Duodenal mucosa (tissue), 2 donors: ENCODE data around the gene URAD.

Experiments used
- H3K27ac ChIP-seq: one replicate; pipeline ENCODE4 v1.7.0; 2013; ENCODE audit warnings: low read depth, low read length
- H3K27me3 ChIP-seq, 2 donors: one replicate each; pipeline ENCODE4 v1.7.0; 2013; ENCODE audit warnings: low read length in 2 of 2, control low read depth in 1 of 2; ENCODE audit not compliant: insufficient read depth in 2 of 2, control insufficient read depth in 1 of 2
- H3K36me3 ChIP-seq, 2 donors: one replicate each; pipeline ENCODE4 v1.7.0; 2013; ENCODE audit warnings: low read length in 2 of 2, control low read depth in 1 of 2; ENCODE audit not compliant: insufficient read depth in 2 of 2, control insufficient read depth in 1 of 2
- H3K4me1 ChIP-seq, 2 donors: one replicate each; pipeline ENCODE4 v1.7.0; 2013; ENCODE audit warnings: low read length in 2 of 2, control low read depth in 1 of 2; ENCODE audit not compliant: insufficient read depth in 2 of 2, control insufficient read depth in 1 of 2
- H3K4me3 ChIP-seq, 2 donors: one replicate each; pipeline ENCODE4 v1.7.0; 2013; ENCODE audit warnings: low read length in 2 of 2, low read depth in 1 of 2
- H3K9ac ChIP-seq, 2 donors: one replicate each; pipeline ENCODE4 v1.7.0; 2013; ENCODE audit warnings: low read length in 2 of 2, low read depth in 1 of 2
- H3K9me3 ChIP-seq, 2 donors: one replicate each; pipeline ENCODE4 v1.7.0; 2013; ENCODE audit warnings: low read length in 2 of 2, control low read depth in 1 of 2; ENCODE audit not compliant: control insufficient read depth in 1 of 2

The URAD gene

GRCh38 chr13:27971776-27972477, 16.6 kb downstream of the URAD start:
- peak overlapping the region; percentile 74 to 76 for H3K9ac ChIP-seq
- peaks cover 33 to 46% of the 10 kb centered on the region in 2 donors for H3K4me1 ChIP-seq
- H3K36me3 ChIP-seq: no peaks in the 10 kb centered on the region
- H3K4me3 ChIP-seq: peak overlapping the region in 1 of 2 donors; percentile 35
- no peaks in the 10 kb centered on the region for H3K9me3 ChIP-seq
- peaks cover 27 to 41% of the 10 kb centered on the region in 2 donors for H3K27me3 ChIP-seq
- no peak overlapping the region for H3K27ac ChIP-seq

GRCh38 chr13:27971236-27971645, 17.3 kb downstream of the URAD start:
- H3K9ac ChIP-seq: peak overlapping the region; percentile 74 to 76
- peak overlapping the region; percentile 61 to 62 for H3K4me3 ChIP-seq
- H3K36me3 ChIP-seq: no peaks in the 10 kb centered on the region
- H3K27me3 ChIP-seq: peaks cover 30 to 38% of the 10 kb centered on the region in 2 donors
- peaks cover 33 to 46% of the 10 kb centered on the region in 2 donors for H3K4me1 ChIP-seq
- H3K9me3 ChIP-seq: no peaks in the 10 kb centered on the region
- peak overlapping the region; percentile 73 for H3K27ac ChIP-seq

- H3K9ac ChIP-seq: peak overlapping the region; percentile 74 to 76
- H3K27ac ChIP-seq: peak overlapping the region; percentile 73
Observed at GRCh38 chr13:27970382-27971235, 17.9 kb downstream of the URAD start.

GRCh38 chr13:27969866-27970229, 18.6 kb downstream of the URAD start:
- Histone ChIP-seq H3K9ac (peak overlapping the region; percentile 74 to 76), H3K4me1 (peaks cover 33 to 46% of the 10 kb centered on the region in 2 donors), H3K27ac (peak overlapping the region; percentile 73), H3K9me3 (no peaks in the 10 kb centered on the region), H3K27me3 (peaks cover 28 to 47% of the 10 kb centered on the region in 2 donors), H3K4me3 (peak overlapping the region; percentile 61 to 62), H3K36me3 (no peaks in the 10 kb centered on the region)

More at GRCh38 chr13:27970382-27971235, 17.9 kb downstream of the URAD start:
- peaks cover 33 to 46% of the 10 kb centered on the region in 2 donors for H3K4me1 ChIP-seq
- no peaks in the 10 kb centered on the region for H3K9me3 ChIP-seq
- H3K27me3 ChIP-seq: peaks cover 29 to 42% of the 10 kb centered on the region in 2 donors
- H3K36me3 ChIP-seq: no peaks in the 10 kb centered on the region
- peak overlapping the region; percentile 61 to 62 for H3K4me3 ChIP-seq

- no peaks in the 10 kb centered on the region for H3K9me3 ChIP-seq
- H3K4me3 ChIP-seq: peak within 1 kb of the TSS; percentile 88 to 91
- H3K36me3 ChIP-seq: no peaks in the 10 kb centered on the region
- peak within 1 kb of the TSS; percentile 96 for H3K27ac ChIP-seq
- H3K4me1 ChIP-seq: peaks cover 30 to 42% of the 10 kb centered on the region in 2 donors
- H3K9ac ChIP-seq: peak within 1 kb of the TSS; percentile 99
- peaks cover 28 to 45% of the 10 kb centered on the region in 2 donors for H3K27me3 ChIP-seq
Observed at GRCh38 chr13:27969082-27969865, 19.2 kb downstream of the URAD start, which contains the start of gene CDX2. Gene CDX2, minus strand, starts transcription at chr13:27969315. Its CDS starts 309 bp downstream, at chr13:27969006.

GRCh38 chr13:27968316-27969081, 20.0 kb downstream of the URAD start:
- no peaks in the 10 kb centered on the region for H3K36me3 ChIP-seq
- H3K9me3 ChIP-seq: no peaks in the 10 kb centered on the region
- peaks cover 28 to 40% of the 10 kb centered on the region in 2 donors for H3K27me3 ChIP-seq
- peak overlapping the region; percentile 96 for H3K27ac ChIP-seq
- H3K9ac ChIP-seq: peak overlapping the region; percentile 99
- H3K4me3 ChIP-seq: peak overlapping the region; percentile 88 to 91
- peaks cover 28 to 38% of the 10 kb centered on the region in 2 donors for H3K4me1 ChIP-seq

- peaks cover 28 to 40% of the 10 kb centered on the region in 2 donors for H3K27me3 ChIP-seq
- H3K4me1 ChIP-seq: peaks cover 29 to 38% of the 10 kb centered on the region in 2 donors
- H3K4me3 ChIP-seq: peak overlapping the region; percentile 88 to 91
- H3K9me3 ChIP-seq: no peaks in the 10 kb centered on the region
- no peaks in the 10 kb centered on the region for H3K36me3 ChIP-seq
- H3K9ac ChIP-seq: peak overlapping the region; percentile 99
- peak overlapping the region; percentile 96 for H3K27ac ChIP-seq
Observed at GRCh38 chr13:27967736-27968315, 20.7 kb downstream of the URAD start.

- H3K36me3 ChIP-seq: peaks cover 0 to 5% of the 10 kb centered on the region in 2 donors
- H3K9me3 ChIP-seq: no peaks in the 10 kb centered on the region
- peaks cover 28 to 40% of the 10 kb centered on the region in 2 donors for H3K27me3 ChIP-seq
- peak overlapping the region; percentile 88 to 91 for H3K4me3 ChIP-seq
- H3K27ac ChIP-seq: peak overlapping the region; percentile 96
- peak overlapping the region; percentile 99 for H3K9ac ChIP-seq
- peaks cover 30 to 37% of the 10 kb centered on the region in 2 donors for H3K4me1 ChIP-seq
Observed at GRCh38 chr13:27967203-27967735, 21.2 kb downstream of the URAD start.
